HCT116 (cell line): ENCODE data around the gene ARSB. TPM values are rescaled to one million over a fixed set of nuclear protein-coding genes. Genes with fewer than 3 reads are reported as not detected.

Source experiments
- ATAC-seq: fragments of 200-7000 bp; cut with Tn5 transposase; 2 replicates; pipeline ENCODE4 v1.9.1; 2020; ENCODE audit warnings: mild to moderate bottlenecking, moderate library complexity
- BruUV-seq: library from RNA; stranded (reverse); fragments of 400-500 nt; replicated peaks from 2 replicates; lab custom pipeline; 2021; lab: Mats Ljungman, UMichigan
- CTCF ChIA-PET: fragments of 300-600 bp; sonication (Branson Sonifier 250); formaldehyde crosslinking; loops from one replicate; lab custom pipeline; 2021; ENCODE audit warnings: antibody characterized with exemption; lab: Charles Lee
- POLR2A ChIA-PET: fragments of 300-600, 350-600 bp; sonication (Branson Sonifier 250); formaldehyde crosslinking; loops from one replicate; lab custom pipeline; 2021; ENCODE audit warnings: antibody characterized with exemption; lab: Charles Lee
- RAD21 ChIA-PET, 2 experiments: fragments of 300-600 bp; sonication (Branson Sonifier 250); formaldehyde crosslinking; loops; one replicate each; lab custom pipeline; 2023; ENCODE audit warnings: low total read pairs in 2 of 2; ENCODE audit not compliant: uncharacterized antibody in 2 of 2, unreplicated experiment in 2 of 2, low non-redundant PET in 1 of 2; lab: Charles Lee
- DNase-seq: peaks from one replicate; pipeline ENCODE4 v3.0.0-alpha.2; 2010; ENCODE audit warnings: low read depth, low spot score
- H2AFZ ChIP-seq: fragments of 200-600 bp; shearing (Covaris generic), sonication (generic); 2 replicates; pipeline ENCODE4 v1.6.1; 2017; ENCODE audit warnings: low read depth, mixed run types, mixed read lengths, antibody characterized with exemption, low read length; ENCODE audit not compliant: poor library complexity, severe bottlenecking
- H3K27ac ChIP-seq: 2 replicates; pipeline ENCODE4 v1.5.1; 2012; ENCODE audit warnings: low read depth, low read length
- H3K27me3 ChIP-seq: fragments of 200-600 bp; sonication (generic); 2 replicates; pipeline ENCODE4 v1.6.1; 2016; ENCODE audit warnings: mixed run types, low read length, mixed read lengths; ENCODE audit not compliant: insufficient read depth
- H3K36me3 ChIP-seq, 2 experiments: fragments of 200-500 bp in 1 of 2; fragments of 200-600 bp in 1 of 2; sonication (Bioruptor generic) in 1 of 2; sonication (generic) in 1 of 2; 2 replicates each; pipeline versions ENCODE4 v1.5.1 to v1.6.1; 2014 to 2016; ENCODE audit warnings: low read length in 2 of 2, inconsistent platforms in 1 of 2, mixed read lengths in 1 of 2, mixed run types in 1 of 2; ENCODE audit not compliant: insufficient read depth in 2 of 2, control insufficient read depth in 1 of 2
- H3K4me1 ChIP-seq, 2 experiments: fragments of 200-600 bp in 1 of 2; sonication (generic) in 1 of 2; 2 replicates each; pipeline versions ENCODE4 v1.5.1 to v1.6.1; 2012 to 2017; ENCODE audit warnings: low read length in 2 of 2, inconsistent platforms in 1 of 2, mild to moderate bottlenecking in 1 of 2, mixed read lengths in 1 of 2, mixed run types in 1 of 2, moderate library complexity in 1 of 2; ENCODE audit not compliant: insufficient read depth in 2 of 2, control insufficient read depth in 1 of 2
- H3K4me2 ChIP-seq: fragments of 200-600 bp; sonication (generic); 2 replicates; pipeline ENCODE4 v1.6.1; 2017; ENCODE audit warnings: mixed run types, low read length, mixed read lengths
- H3K4me3 ChIP-seq, 2 experiments: fragments of 200-600 bp in 1 of 2; sonication (generic) in 1 of 2; replicated peaks in 1 of 2; 2 replicates each; pipeline ENCODE4 v1.5.1; 2011 to 2016; ENCODE audit warnings: low read length in 2 of 2, control low read depth in 1 of 2, low read depth in 1 of 2, mild to moderate bottlenecking in 1 of 2, mixed read lengths in 1 of 2, mixed run types in 1 of 2
- H3K79me2 ChIP-seq: fragments of 200-600 bp; sonication (generic); 2 replicates; pipeline ENCODE4 v1.6.1; 2017; ENCODE audit warnings: mild to moderate bottlenecking, mixed run types, low read length, moderate library complexity, mixed read lengths; ENCODE audit not compliant: insufficient read depth
- H3K9ac ChIP-seq: fragments of 200-600 bp; sonication (generic); 2 replicates; pipeline ENCODE4 v1.6.1; 2016; ENCODE audit warnings: low read length, mixed read lengths
- H3K9me2 ChIP-seq: fragments of 200-600 bp; sonication (generic), shearing (Covaris generic); 2 replicates; pipeline ENCODE4 v1.6.1; 2017; ENCODE audit warnings: mixed run types, mild to moderate bottlenecking, moderate library complexity; ENCODE audit not compliant: insufficient read depth
- H3K9me3 ChIP-seq, 2 experiments: fragments of 200-500 bp in 1 of 2; fragments of 200-600 bp in 1 of 2; sonication (Bioruptor generic) in 1 of 2; sonication (generic) in 1 of 2; 2 replicates each; pipeline ENCODE4 v1.6.1; 2014 to 2017; ENCODE audit warnings: low read length in 2 of 2, mixed read lengths in 2 of 2, inconsistent platforms in 1 of 2, low read depth in 1 of 2, mild to moderate bottlenecking in 1 of 2, mixed run types in 1 of 2, moderate library complexity in 1 of 2; ENCODE audit not compliant: control insufficient read depth in 1 of 2, insufficient read depth in 1 of 2
- H4K20me1 ChIP-seq: fragments of 200-600 bp; sonication (generic), shearing (Covaris generic); 2 replicates; pipeline ENCODE4 v1.6.1; 2017; ENCODE audit warnings: mixed run types, mild to moderate bottlenecking, moderate library complexity; ENCODE audit not compliant: insufficient read depth
- EGR1 ChIP-seq: IDR thresholded peaks from 2 replicates; pipeline ENCODE4 v1.6.1; 2012; ENCODE audit warnings: low read depth
- ELF1 ChIP-seq: IDR thresholded peaks from 2 replicates; pipeline ENCODE4 v1.6.1; 2012; ENCODE audit warnings: low read depth, borderline replicate concordance
- POLR2AphosphoS5 ChIP-seq: IDR thresholded peaks from 2 replicates; pipeline ENCODE4 v1.6.1; 2011; ENCODE audit warnings: mild to moderate bottlenecking, low read depth, low read length, moderate library complexity
- RAD21 ChIP-seq: IDR thresholded peaks from 2 replicates; pipeline ENCODE4 v1.6.1; 2012; ENCODE audit warnings: low read depth, mild to moderate bottlenecking
- TCF7L2 ChIP-seq: IDR thresholded peaks from 2 replicates; pipeline ENCODE4 v1.7.0; 2011; ENCODE audit warnings: borderline replicate concordance, inconsistent platforms; ENCODE audit not compliant: insufficient read depth, insufficient read length; ENCODE audit errors: extremely low read depth
- YY1 ChIP-seq: IDR thresholded peaks from 2 replicates; pipeline ENCODE4 v1.6.1; 2011; ENCODE audit warnings: low read length, low read depth, moderate library complexity, mild to moderate bottlenecking; ENCODE audit not compliant: insufficient replicate concordance; ENCODE audit errors: extremely low read depth
- ZNF274 ChIP-seq: fragments of 200-500 bp; sonication (Bioruptor generic); IDR thresholded peaks from 2 replicates; pipeline ENCODE4 v1.6.1; 2014; ENCODE audit warnings: mild to moderate bottlenecking, low read depth, low read length, inconsistent platforms
- intact Hi-C: fragments of 100-400 bp; cut with micrococcal nuclease; formaldehyde crosslinking; loops from 2 replicates; pipeline ENCODE4 v1.10.0; 2022
- total RNA-seq: library from RNA; stranded (reverse); gene quantifications from one replicate; pipeline ENCODE4 v1.2.1, GENCODE V29; 2021; ENCODE audit not compliant: unreplicated experiment
- TF ChIP-seq, protein P1 (sequence below): IDR thresholded peaks from 2 replicates; pipeline ENCODE4 v1.6.1; 2012
- TF ChIP-seq, protein P2 (sequence below): IDR thresholded peaks from 2 replicates; pipeline ENCODE4 v1.6.1; 2012; ENCODE audit warnings: low read depth
- TF ChIP-seq, protein P3 (sequence below), 3 experiments: fragments of 200-600 bp in 1 of 3; sonication (generic) in 1 of 3; IDR thresholded peaks in 2 of 3; conservative IDR thresholded peaks in 1 of 3; 2 replicates each; pipeline ENCODE4 v1.5.1; 2012 to 2017; ENCODE audit warnings: low read depth in 2 of 3, low read length in 2 of 3, antibody characterized with exemption in 1 of 3, borderline replicate concordance in 1 of 3, control low read depth in 1 of 3, mild to moderate bottlenecking in 1 of 3, mixed read lengths in 1 of 3, mixed run types in 1 of 3, moderate library complexity in 1 of 3; ENCODE audit not compliant: insufficient read depth in 1 of 3
- TF ChIP-seq, protein P4 (sequence below): IDR thresholded peaks from 2 replicates; pipeline ENCODE4 v1.6.1; 2012

Gene ARSB
- total RNA-seq, 1 experiment from 2014 or later, result 4.8 TPM

DNA sequence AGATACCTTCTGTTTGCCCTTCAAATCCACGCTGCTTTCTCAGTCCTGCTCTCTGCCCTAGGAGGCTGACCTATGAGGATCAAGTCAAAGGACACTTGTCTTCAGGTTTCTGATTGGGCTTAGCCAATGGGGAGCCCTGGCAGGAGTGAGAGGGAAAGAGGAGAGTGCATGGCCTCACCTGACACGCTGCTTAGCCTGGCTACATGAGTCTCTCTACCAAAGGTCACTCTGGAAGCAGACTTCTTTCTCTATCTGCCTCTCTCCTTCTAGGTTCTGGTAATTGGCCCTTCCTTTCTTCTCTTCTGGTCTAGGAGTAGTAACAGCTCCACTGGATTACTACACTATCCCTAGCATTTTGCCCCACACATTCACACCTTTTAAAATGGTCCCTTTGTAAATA is 13.1 kb downstream of the ARSB start:
- TF ChIP-seq TCF7L2 (no peak), ZNF274 (no peak), RAD21 (no peak), YY1 (no peak), EGR1 (no peak), POLR2AphosphoS5 (no peak), ELF1 (no peak)
- TF ChIP-seq, protein P1, sequence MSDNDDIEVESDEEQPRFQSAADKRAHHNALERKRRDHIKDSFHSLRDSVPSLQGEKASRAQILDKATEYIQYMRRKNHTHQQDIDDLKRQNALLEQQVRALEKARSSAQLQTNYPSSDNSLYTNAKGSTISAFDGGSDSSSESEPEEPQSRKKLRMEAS, result no peak
- TF ChIP-seq, protein P2, sequence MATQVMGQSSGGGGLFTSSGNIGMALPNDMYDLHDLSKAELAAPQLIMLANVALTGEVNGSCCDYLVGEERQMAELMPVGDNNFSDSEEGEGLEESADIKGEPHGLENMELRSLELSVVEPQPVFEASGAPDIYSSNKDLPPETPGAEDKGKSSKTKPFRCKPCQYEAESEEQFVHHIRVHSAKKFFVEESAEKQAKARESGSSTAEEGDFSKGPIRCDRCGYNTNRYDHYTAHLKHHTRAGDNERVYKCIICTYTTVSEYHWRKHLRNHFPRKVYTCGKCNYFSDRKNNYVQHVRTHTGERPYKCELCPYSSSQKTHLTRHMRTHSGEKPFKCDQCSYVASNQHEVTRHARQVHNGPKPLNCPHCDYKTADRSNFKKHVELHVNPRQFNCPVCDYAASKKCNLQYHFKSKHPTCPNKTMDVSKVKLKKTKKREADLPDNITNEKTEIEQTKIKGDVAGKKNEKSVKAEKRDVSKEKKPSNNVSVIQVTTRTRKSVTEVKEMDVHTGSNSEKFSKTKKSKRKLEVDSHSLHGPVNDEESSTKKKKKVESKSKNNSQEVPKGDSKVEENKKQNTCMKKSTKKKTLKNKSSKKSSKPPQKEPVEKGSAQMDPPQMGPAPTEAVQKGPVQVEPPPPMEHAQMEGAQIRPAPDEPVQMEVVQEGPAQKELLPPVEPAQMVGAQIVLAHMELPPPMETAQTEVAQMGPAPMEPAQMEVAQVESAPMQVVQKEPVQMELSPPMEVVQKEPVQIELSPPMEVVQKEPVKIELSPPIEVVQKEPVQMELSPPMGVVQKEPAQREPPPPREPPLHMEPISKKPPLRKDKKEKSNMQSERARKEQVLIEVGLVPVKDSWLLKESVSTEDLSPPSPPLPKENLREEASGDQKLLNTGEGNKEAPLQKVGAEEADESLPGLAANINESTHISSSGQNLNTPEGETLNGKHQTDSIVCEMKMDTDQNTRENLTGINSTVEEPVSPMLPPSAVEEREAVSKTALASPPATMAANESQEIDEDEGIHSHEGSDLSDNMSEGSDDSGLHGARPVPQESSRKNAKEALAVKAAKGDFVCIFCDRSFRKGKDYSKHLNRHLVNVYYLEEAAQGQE, result no peak
- TF ChIP-seq, protein P3, sequence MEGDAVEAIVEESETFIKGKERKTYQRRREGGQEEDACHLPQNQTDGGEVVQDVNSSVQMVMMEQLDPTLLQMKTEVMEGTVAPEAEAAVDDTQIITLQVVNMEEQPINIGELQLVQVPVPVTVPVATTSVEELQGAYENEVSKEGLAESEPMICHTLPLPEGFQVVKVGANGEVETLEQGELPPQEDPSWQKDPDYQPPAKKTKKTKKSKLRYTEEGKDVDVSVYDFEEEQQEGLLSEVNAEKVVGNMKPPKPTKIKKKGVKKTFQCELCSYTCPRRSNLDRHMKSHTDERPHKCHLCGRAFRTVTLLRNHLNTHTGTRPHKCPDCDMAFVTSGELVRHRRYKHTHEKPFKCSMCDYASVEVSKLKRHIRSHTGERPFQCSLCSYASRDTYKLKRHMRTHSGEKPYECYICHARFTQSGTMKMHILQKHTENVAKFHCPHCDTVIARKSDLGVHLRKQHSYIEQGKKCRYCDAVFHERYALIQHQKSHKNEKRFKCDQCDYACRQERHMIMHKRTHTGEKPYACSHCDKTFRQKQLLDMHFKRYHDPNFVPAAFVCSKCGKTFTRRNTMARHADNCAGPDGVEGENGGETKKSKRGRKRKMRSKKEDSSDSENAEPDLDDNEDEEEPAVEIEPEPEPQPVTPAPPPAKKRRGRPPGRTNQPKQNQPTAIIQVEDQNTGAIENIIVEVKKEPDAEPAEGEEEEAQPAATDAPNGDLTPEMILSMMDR (IDR thresholded peaks at IDR 0.05 in 2 of 3, conservative IDR thresholded peaks at IDR 0.05 in 1 of 3; ENCODE audit: borderline replicate concordance in 1 of 3, insufficient read depth in 1 of 3, low read depth in 2 of 3, low read length in 2 of 3), result no peak
- TF ChIP-seq, protein P4, sequence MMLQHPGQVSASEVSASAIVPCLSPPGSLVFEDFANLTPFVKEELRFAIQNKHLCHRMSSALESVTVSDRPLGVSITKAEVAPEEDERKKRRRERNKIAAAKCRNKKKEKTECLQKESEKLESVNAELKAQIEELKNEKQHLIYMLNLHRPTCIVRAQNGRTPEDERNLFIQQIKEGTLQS, result no peak
- Histone ChIP-seq H3K27ac (no peak overlapping the region), H3K4me1 (no peaks in the 10 kb centered on the region), H3K9ac (no peak overlapping the region), H3K27me3 (no peaks in the 10 kb centered on the region), H2AFZ (no peak overlapping the region), H3K79me2 (no peaks in the 10 kb centered on the region), H3K4me3 (no peak overlapping the region), H3K36me3 (no peaks in the 10 kb centered on the region), H3K9me3 (no peaks in the 10 kb centered on the region), H3K9me2 (no peaks in the 10 kb centered on the region), H3K4me2 (no peak overlapping the region), H4K20me1 (no peaks in the 10 kb centered on the region)
- POLR2A ChIA-PET, result no interaction called here
- no peak for ATAC-seq
- DNase-seq, result no peak
- RAD21 ChIA-PET, result no interaction called here
- intact Hi-C loops, result no loop called here
- CTCF ChIA-PET, result no interaction called here
- no TSS peak for BruUV-seq
